ENCODE data around the gene PPP1CA. TPM values are rescaled to one million over a fixed set of nuclear protein-coding genes. Genes with fewer than 3 reads are reported as not detected.
"Not testable (repeated sequence)": the region's sequence is repeated elsewhere in the genome, so short reads cannot be mapped to it uniquely, and the experiment has no call there.

PPP1CA gene
- polyA plus RNA-seq, 3 donors from 2014 or later = 830 to 1,276 (median 950) TPM

GRCh38 chr11:67429722-67430121 lies 28.1 kb upstream of the PPP1CA start:
- H3K36me3 Mint-ChIP-seq = peaks cover 5 to 7% (median 7%) of the 10 kb centered on the region in 3 donors
- H3K4me1 Mint-ChIP-seq = peaks cover 55 to 63% of the 10 kb centered on the region in 2 donors
- H3K27ac Mint-ChIP-seq = peak overlapping the region in 4 of 6 donors; percentile 28 to 73 (median 55)

GRCh38 chr11:67429038-67429668 lies 27.5 kb upstream of the PPP1CA start:
- Mint-ChIP-seq H3K36me3 (peaks cover 5 to 7% (median 7%) of the 10 kb centered on the region in 3 donors), H3K27ac (peak overlapping the region; percentile 92 to 98 (median 96)), H3K27me3 (ENCODE audit: low read depth in 3 of 3) (peaks cover 10 to 21% (median 15%) of the 10 kb centered on the region in 3 donors), H3K9me3 (no peaks in the 10 kb centered on the region), H3K4me3 (peak overlapping the region; percentile 95 to 99 (median 99)), H3K4me1 (peaks cover 56 to 58% of the 10 kb centered on the region in 2 donors)
- DNase-seq = no peak

More at GRCh38 chr11:67429722-67430121, 28.1 kb upstream of the PPP1CA start:
- Mint-ChIP-seq H3K27me3 (ENCODE audit: low read depth in 3 of 3) (peaks cover 10 to 21% (median 15%) of the 10 kb centered on the region in 3 donors), H3K4me3 (peak overlapping the region in 4 of 5 donors; percentile 29 to 99 (median 97)), H3K9me3 (no peaks in the 10 kb centered on the region)
- DNase-seq = no peak

- peaks cover 48 to 50% of the 10 kb centered on the region in 2 donors for H3K4me1 Mint-ChIP-seq
Observed at GRCh38 chr11:67428052-67429001, 26.7 kb upstream of the PPP1CA start, which contains the start of gene RPS6KB2. RPS6KB2 (plus strand) TSS chr11:67428494; CDS start chr11:67428546, 52 bp downstream.

GRCh38 chr11:67427364-67427859 lies 25.8 kb upstream of the PPP1CA start:
- Mint-ChIP-seq H3K27ac (peak overlapping the region; percentile 92 to 98 (median 96)), H3K4me1 (peaks cover 47 to 48% of the 10 kb centered on the region in 2 donors), H3K4me3 (peak overlapping the region; percentile 95 to 99 (median 99)), H3K27me3 (ENCODE audit: low read depth in 3 of 3) (peaks cover 9 to 15% (median 12%) of the 10 kb centered on the region in 3 donors)
- H3K9me3 Mint-ChIP-seq, DNase-seq, H3K36me3 Mint-ChIP-seq: not testable (repeated sequence)

More at GRCh38 chr11:67428052-67429001, 26.7 kb upstream of the PPP1CA start, which contains the start of gene RPS6KB2:
- peak; percentile 97 to 98 (median 97) for DNase-seq
- Mint-ChIP-seq H3K9me3 (no peaks in the 10 kb centered on the region), H3K27ac (peak within 1 kb of the TSS; percentile 92 to 98 (median 96)), H3K27me3 (ENCODE audit: low read depth in 3 of 3) (peaks cover 10 to 19% (median 12%) of the 10 kb centered on the region in 3 donors), H3K36me3 (peaks cover 5 to 7% (median 7%) of the 10 kb centered on the region in 3 donors), H3K4me3 (peak within 1 kb of the TSS; percentile 95 to 99 (median 99))

GRCh38 chr11:67423891-67424613 lies 22.4 kb upstream of the PPP1CA start:
- no peak overlapping the region for H3K27ac Mint-ChIP-seq
- H3K4me3 Mint-ChIP-seq = no peak overlapping the region
- DNase-seq = no peak
- H3K4me1 Mint-ChIP-seq = peaks cover 45 to 46% of the 10 kb centered on the region in 2 donors
- H3K36me3 Mint-ChIP-seq = no peaks in the 10 kb centered on the region
- peaks cover 5 to 19% (median 10%) of the 10 kb centered on the region in 3 donors for H3K27me3 Mint-ChIP-seq (ENCODE audit: low read depth in 3 of 3)
- H3K9me3 Mint-ChIP-seq = no peaks in the 10 kb centered on the region

- Mint-ChIP-seq H3K4me1 (peaks cover 46 to 47% of the 10 kb centered on the region in 2 donors), H3K4me3 (no peak overlapping the region), H3K27me3 (ENCODE audit: low read depth in 3 of 3) (peaks cover 5 to 21% (median 5%) of the 10 kb centered on the region in 3 donors), H3K27ac (no peak overlapping the region), H3K9me3 (no peaks in the 10 kb centered on the region), H3K36me3 (no peaks in the 10 kb centered on the region)
- no peak for DNase-seq
Observed at GRCh38 chr11:67423466-67423865, 21.8 kb upstream of the PPP1CA start.

GRCh38 chr11:67422891-67423290 lies 21.2 kb upstream of the PPP1CA start:
- Mint-ChIP-seq H3K4me3 (no peak overlapping the region), H3K27ac (peak overlapping the region in 2 of 6 donors; percentile 44 to 62), H3K36me3 (no peaks in the 10 kb centered on the region), H3K9me3 (no peaks in the 10 kb centered on the region), H3K27me3 (ENCODE audit: low read depth in 3 of 3) (peaks cover 0 to 15% (median 3%) of the 10 kb centered on the region in 3 donors), H3K4me1 (peaks cover 48% of the 10 kb centered on the region in 2 donors)
- no peak for DNase-seq

GRCh38 chr11:67421430-67422031 lies 19.9 kb upstream of the PPP1CA start:
- Mint-ChIP-seq H3K4me1 (peaks cover 48 to 53% of the 10 kb centered on the region in 2 donors), H3K27ac (peak overlapping the region; percentile 66 to 91 (median 88)), H3K36me3 (no peaks in the 10 kb centered on the region), H3K27me3 (ENCODE audit: low read depth in 3 of 3) (peaks cover 0 to 13% (median 0%) of the 10 kb centered on the region in 3 donors), H3K9me3 (no peaks in the 10 kb centered on the region), H3K4me3 (peak overlapping the region; percentile 58 to 77 (median 70))
- DNase-seq = no peak

GRCh38 chr11:67420646-67421429 lies 19.2 kb upstream of the PPP1CA start:
- Mint-ChIP-seq H3K27me3 (ENCODE audit: low read depth in 3 of 3) (peaks cover 0 to 8% (median 0%) of the 10 kb centered on the region in 3 donors), H3K4me1 (peaks cover 55 to 60% of the 10 kb centered on the region in 2 donors), H3K9me3 (no peaks in the 10 kb centered on the region), H3K36me3 (no peaks in the 10 kb centered on the region), H3K4me3 (peak overlapping the region; percentile 75 to 82 (median 77)), H3K27ac (peak overlapping the region; percentile 66 to 91 (median 88))
- peak; percentile 98 for DNase-seq

GRCh38 chr11:67420147-67420645 lies 18.5 kb upstream of the PPP1CA start:
- Mint-ChIP-seq H3K4me1 (peaks cover 55 to 61% of the 10 kb centered on the region in 2 donors), H3K4me3 (peak overlapping the region; percentile 71 to 82 (median 77)), H3K27ac (peak overlapping the region; percentile 76 to 86 (median 84)), H3K9me3 (no peaks in the 10 kb centered on the region), H3K27me3 (ENCODE audit: low read depth in 3 of 3) (peaks cover 0 to 8% (median under 1%) of the 10 kb centered on the region in 3 donors), H3K36me3 (no peaks in the 10 kb centered on the region)
- DNase-seq = no peak

GRCh38 chr11:67419325-67420049 lies 17.8 kb upstream of the PPP1CA start:
- Mint-ChIP-seq H3K36me3 (no peaks in the 10 kb centered on the region), H3K4me3 (peak overlapping the region; percentile 71 to 82 (median 77)), H3K27me3 (ENCODE audit: low read depth in 3 of 3) (peaks cover 0 to 10% (median 1%) of the 10 kb centered on the region in 3 donors), H3K9me3 (no peaks in the 10 kb centered on the region), H3K4me1 (peaks cover 57 to 61% of the 10 kb centered on the region in 2 donors), H3K27ac (peak overlapping the region; percentile 76 to 86 (median 85))
- no peak for DNase-seq

Measured in immature natural killer cell (primary cell).